GM12892 (cell line): Measurements from ENCODE around the gene P3H3.

Source experiments
- POLR2A ChIP-seq: IDR thresholded peaks from 2 replicates; pipeline ENCODE4 v1.6.1; 2011; ENCODE audit warnings: low read depth, low read length, control low read depth
- POLR2AphosphoS5 ChIP-seq: IDR thresholded peaks from 2 replicates; pipeline ENCODE4 v1.6.1; 2011; ENCODE audit warnings: low read depth, low read length, control low read depth
- TAF1 ChIP-seq: IDR thresholded peaks from 2 replicates; pipeline ENCODE4 v1.6.1; 2011; ENCODE audit warnings: low read depth, mild to moderate bottlenecking, control low read depth, low read length, borderline replicate concordance

DNA sequence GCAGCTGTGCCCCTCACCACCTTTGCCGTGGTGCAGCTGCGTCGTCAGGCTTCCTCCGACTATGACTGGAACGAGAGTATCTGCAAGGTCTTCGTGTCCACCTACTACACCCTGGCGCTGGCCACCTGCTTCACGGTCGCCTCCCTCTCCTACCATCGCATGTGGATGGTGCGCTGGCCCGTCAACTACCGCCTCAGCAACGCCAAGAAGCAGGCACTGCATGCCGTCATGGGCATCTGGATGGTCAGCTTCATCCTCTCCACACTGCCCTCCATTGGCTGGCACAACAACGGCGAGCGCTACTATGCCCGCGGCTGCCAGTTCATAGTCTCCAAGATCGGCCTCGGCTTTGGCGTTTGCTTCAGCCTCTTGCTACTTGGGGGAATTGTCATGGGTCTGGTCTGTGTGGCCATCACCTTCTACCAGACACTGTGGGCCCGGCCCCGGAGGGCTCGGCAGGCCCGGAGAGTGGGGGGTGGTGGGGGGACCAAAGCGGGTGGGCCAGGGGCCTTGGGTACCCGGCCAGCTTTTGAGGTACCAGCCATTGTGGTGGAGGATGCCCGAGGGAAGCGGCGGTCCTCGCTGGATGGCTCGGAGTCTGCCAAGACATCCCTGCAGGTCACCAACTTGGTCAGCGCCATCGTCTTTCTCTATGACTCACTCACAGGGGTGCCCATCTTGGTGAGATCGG lies 4.0 kb upstream of the P3H3 start:
- TF ChIP-seq POLR2A (no peak), POLR2AphosphoS5 (no peak), TAF1 (no peak)
